Naive B cell (primary cell): ENCODE data around the gene CPPED1. TPM values are rescaled to one million over a fixed set of nuclear protein-coding genes. Genes with fewer than 3 reads are reported as not detected.
A peak's percentile ranks its signal among the peaks of the same experiment; 100 is the strongest.

Experiments
- ATAC-seq, 2 donors: fragments of 150-1000 bp; cut with Tn5 transposase; 2 replicates each; pipeline ENCODE4 v1.10.0; 2021; ENCODE audit warnings: low read depth in 2 of 2, mild to moderate bottlenecking in 2 of 2, moderate library complexity in 2 of 2
- DNase-seq: peaks from one replicate; pipeline ENCODE4 v3.0.0; 2022
- H3K27ac Mint-ChIP-seq, 6 donors: one replicate each; pipeline ENCODE4 v1.8.0; 2020 to 2022; ENCODE audit warnings: mild to moderate bottlenecking in 6 of 6, mixed read lengths in 6 of 6, moderate library complexity in 5 of 6, inconsistent platforms in 2 of 6
- H3K27me3 Mint-ChIP-seq, 3 donors: one replicate each; pipeline ENCODE4 v1.8.0; 2021 to 2022; ENCODE audit warnings: mixed read lengths in 3 of 3, mild to moderate bottlenecking in 1 of 3
- H3K36me3 Mint-ChIP-seq, 2 donors: one replicate each; pipeline ENCODE4 v1.8.0; 2020 to 2022; ENCODE audit warnings: mixed read lengths in 2 of 2, inconsistent platforms in 1 of 2, mild to moderate bottlenecking in 1 of 2
- H3K4me1 Mint-ChIP-seq, 3 donors: one replicate each; pipeline ENCODE4 v1.8.0; 2020 to 2022; ENCODE audit warnings: mixed read lengths in 3 of 3, inconsistent platforms in 1 of 3, mild to moderate bottlenecking in 1 of 3, moderate library complexity in 1 of 3
- H3K4me3 Mint-ChIP-seq, 8 donors: one replicate each; pipeline ENCODE4 v1.8.0; 2020 to 2022; ENCODE audit warnings: mild to moderate bottlenecking in 8 of 8, mixed read lengths in 8 of 8, moderate library complexity in 8 of 8, inconsistent platforms in 2 of 8
- H3K9me3 Mint-ChIP-seq, 7 donors: one replicate each; pipeline ENCODE4 v1.8.0; 2020 to 2022; ENCODE audit warnings: mixed read lengths in 7 of 7, mild to moderate bottlenecking in 5 of 7, inconsistent platforms in 2 of 7, moderate library complexity in 1 of 7
- polyA plus RNA-seq, 6 donors: library from polyadenylated mRNA; unstranded; fragments of 300-500 nt; fragmentation: Illumina TruSeq; gene quantifications; one replicate each; pipeline ENCODE4 v1.2.3, GENCODE V29; 2021; ENCODE audit warnings: low read depth in 6 of 6

The CPPED1 gene
- polyA plus RNA-seq, 6 donors from 2014 or later: 1.9 to 9.1 (median 8.2) TPM

GRCh38 chr16:12675852-12676251, 127.8 kb downstream of the CPPED1 start:
- H3K9me3 Mint-ChIP-seq: peaks cover 0 to 5% (median 0%) of the 10 kb centered on the region in 7 donors
- H3K27ac Mint-ChIP-seq: no peak overlapping the region
- no peaks in the 10 kb centered on the region for H3K27me3 Mint-ChIP-seq
- DNase-seq (no peak), ATAC-seq (no peak)
- no peaks in the 10 kb centered on the region for H3K36me3 Mint-ChIP-seq
- no peak overlapping the region for H3K4me3 Mint-ChIP-seq
- peaks cover 0 to 7% (median 0%) of the 10 kb centered on the region in 3 donors for H3K4me1 Mint-ChIP-seq

- H3K4me3 Mint-ChIP-seq: no peak overlapping the region
- no peak for DNase-seq
- ATAC-seq: no peak
- no peaks in the 10 kb centered on the region for H3K27me3 Mint-ChIP-seq
- H3K4me1 Mint-ChIP-seq: peaks cover 0 to 7% (median 0%) of the 10 kb centered on the region in 3 donors
- peaks cover 0 to 5% (median 2%) of the 10 kb centered on the region in 7 donors for H3K9me3 Mint-ChIP-seq
- peak overlapping the region in 1 of 6 donors; percentile 56 for H3K27ac Mint-ChIP-seq
- H3K36me3 Mint-ChIP-seq: peaks cover 5 to 7% of the 10 kb centered on the region in 2 donors
These were observed 128.6 kb downstream of the CPPED1 start for GRCh38 chr16:12675046-12675445.

GRCh38 chr16:12674524-12674923, 129.2 kb downstream of the CPPED1 start:
- DNase-seq: no peak

GRCh38 chr16:12674071-12674470, 129.6 kb downstream of the CPPED1 start:
- Mint-ChIP-seq H3K27me3 (no peaks in the 10 kb centered on the region), H3K36me3 (peaks cover 5 to 12% of the 10 kb centered on the region in 2 donors)
- ATAC-seq: no peak

More at GRCh38 chr16:12674524-12674923, 129.2 kb downstream of the CPPED1 start:
- ATAC-seq: no peak
- Mint-ChIP-seq H3K4me3 (no peak overlapping the region), H3K27me3 (no peaks in the 10 kb centered on the region), H3K27ac (no peak overlapping the region), H3K36me3 (peaks cover 5 to 8% of the 10 kb centered on the region in 2 donors), H3K9me3 (peaks cover 0 to 8% (median 3%) of the 10 kb centered on the region in 7 donors), H3K4me1 (peaks cover 0 to 7% (median 0%) of the 10 kb centered on the region in 3 donors)

GRCh38 chr16:12673466-12673865, 130.2 kb downstream of the CPPED1 start:
- peaks cover 5 to 18% of the 10 kb centered on the region in 2 donors for H3K36me3 Mint-ChIP-seq
- no peak for ATAC-seq
- H3K27ac Mint-ChIP-seq: no peak overlapping the region
- no peak for DNase-seq
- H3K4me3 Mint-ChIP-seq: no peak overlapping the region
- peaks cover 4 to 19% (median 9%) of the 10 kb centered on the region in 7 donors for H3K9me3 Mint-ChIP-seq
- H3K27me3 Mint-ChIP-seq: no peaks in the 10 kb centered on the region
- H3K4me1 Mint-ChIP-seq: peaks cover 0 to 7% (median 0%) of the 10 kb centered on the region in 3 donors

More at GRCh38 chr16:12674071-12674470, 129.6 kb downstream of the CPPED1 start:
- H3K27ac Mint-ChIP-seq: no peak overlapping the region
- peaks cover 0 to 13% (median 5%) of the 10 kb centered on the region in 7 donors for H3K9me3 Mint-ChIP-seq
- DNase-seq: no peak
- no peak overlapping the region for H3K4me3 Mint-ChIP-seq
- H3K4me1 Mint-ChIP-seq: peaks cover 0 to 7% (median 0%) of the 10 kb centered on the region in 3 donors

- ATAC-seq (no peak), DNase-seq (no peak)
- H3K4me1 Mint-ChIP-seq: peaks cover 0 to 7% (median 0%) of the 10 kb centered on the region in 3 donors
- peaks cover 5 to 22% of the 10 kb centered on the region in 2 donors for H3K36me3 Mint-ChIP-seq
- H3K27me3 Mint-ChIP-seq: no peaks in the 10 kb centered on the region
- H3K27ac Mint-ChIP-seq: no peak overlapping the region
- H3K9me3 Mint-ChIP-seq: peaks cover 5 to 20% (median 11%) of the 10 kb centered on the region in 7 donors
- no peak overlapping the region for H3K4me3 Mint-ChIP-seq
These were observed 130.7 kb downstream of the CPPED1 start for GRCh38 chr16:12672986-12673385.

GRCh38 chr16:12669908-12670307, 133.8 kb downstream of the CPPED1 start:
- Mint-ChIP-seq H3K36me3 (peaks cover 24 to 51% of the 10 kb centered on the region in 2 donors), H3K27me3 (no peaks in the 10 kb centered on the region), H3K4me1 (no peaks in the 10 kb centered on the region), H3K27ac (no peak overlapping the region), H3K9me3 (peaks cover 14 to 41% (median 25%) of the 10 kb centered on the region in 7 donors), H3K4me3 (no peak overlapping the region)
- ATAC-seq (no peak), DNase-seq (no peak)

GRCh38 chr16:12667909-12668308, 135.8 kb downstream of the CPPED1 start:
- ATAC-seq: no peak

GRCh38 chr16:12664164-12664733, 139.4 kb downstream of the CPPED1 start:
- no peak overlapping the region for H3K4me3 Mint-ChIP-seq
- DNase-seq (no peak), ATAC-seq (no peak)

More at GRCh38 chr16:12667909-12668308, 135.8 kb downstream of the CPPED1 start:
- Mint-ChIP-seq H3K9me3 (peaks cover 14 to 45% (median 30%) of the 10 kb centered on the region in 7 donors), H3K36me3 (peaks cover 36 to 58% of the 10 kb centered on the region in 2 donors), H3K27ac (no peak overlapping the region), H3K4me1 (no peaks in the 10 kb centered on the region), H3K27me3 (no peaks in the 10 kb centered on the region), H3K4me3 (no peak overlapping the region)
- DNase-seq: no peak

GRCh38 chr16:12661656-12662172, 142.0 kb downstream of the CPPED1 start:
- Mint-ChIP-seq H3K36me3 (peaks cover 28 to 38% of the 10 kb centered on the region in 2 donors), H3K27me3 (no peaks in the 10 kb centered on the region), H3K4me3 (no peak overlapping the region), H3K9me3 (peaks cover 12 to 34% (median 19%) of the 10 kb centered on the region in 7 donors), H3K4me1 (no peaks in the 10 kb centered on the region), H3K27ac (no peak overlapping the region)
- DNase-seq (no peak), ATAC-seq (no peak)

More at GRCh38 chr16:12664164-12664733, 139.4 kb downstream of the CPPED1 start:
- H3K27me3 Mint-ChIP-seq: no peaks in the 10 kb centered on the region
- H3K36me3 Mint-ChIP-seq: peaks cover 32 to 48% of the 10 kb centered on the region in 2 donors
- H3K4me1 Mint-ChIP-seq: no peaks in the 10 kb centered on the region
- peaks cover 14 to 41% (median 30%) of the 10 kb centered on the region in 7 donors for H3K9me3 Mint-ChIP-seq
- H3K27ac Mint-ChIP-seq: peak overlapping the region in 1 of 6 donors; percentile 22

GRCh38 chr16:12659871-12660270, 143.8 kb downstream of the CPPED1 start:
- Mint-ChIP-seq H3K36me3 (peaks cover 20 to 22% of the 10 kb centered on the region in 2 donors), H3K9me3 (peaks cover 11 to 26% (median 17%) of the 10 kb centered on the region in 7 donors), H3K4me3 (no peak overlapping the region), H3K4me1 (no peaks in the 10 kb centered on the region), H3K27ac (peak overlapping the region in 1 of 6 donors; percentile 15), H3K27me3 (peaks cover 0 to under 1% (median under 1%) of the 10 kb centered on the region in 3 donors)
- ATAC-seq (no peak), DNase-seq (no peak)

GRCh38 chr16:12658506-12658905, 145.2 kb downstream of the CPPED1 start:
- H3K27me3 Mint-ChIP-seq: peaks cover 0 to 14% (median 12%) of the 10 kb centered on the region in 3 donors
- ATAC-seq (no peak), DNase-seq (no peak)
- H3K4me3 Mint-ChIP-seq: no peak overlapping the region
- H3K36me3 Mint-ChIP-seq: peaks cover 13 to 15% of the 10 kb centered on the region in 2 donors
- no peak overlapping the region for H3K27ac Mint-ChIP-seq
- H3K9me3 Mint-ChIP-seq: peaks cover 11 to 26% (median 17%) of the 10 kb centered on the region in 7 donors
- no peaks in the 10 kb centered on the region for H3K4me1 Mint-ChIP-seq

GRCh38 chr16:12655537-12655936, 148.2 kb downstream of the CPPED1 start:
- Mint-ChIP-seq H3K4me3 (no peak overlapping the region), H3K36me3 (peaks cover 8 to 15% of the 10 kb centered on the region in 2 donors), H3K9me3 (peaks cover 10 to 19% (median 13%) of the 10 kb centered on the region in 7 donors), H3K27ac (no peak overlapping the region), H3K4me1 (no peaks in the 10 kb centered on the region), H3K27me3 (peaks cover 13 to 18% (median 17%) of the 10 kb centered on the region in 3 donors)
- DNase-seq (no peak), ATAC-seq (no peak)
